Activated naive CD4-positive, alpha-beta T cell treated with anti-CD3 and anti-CD28 coated beads, Interleukin-2, amount 50 U/mL, for 24 hours (primary cell): ENCODE data around the gene DBNDD1.
"Not testable (repeated sequence)": the region's sequence is repeated elsewhere in the genome, so short reads cannot be mapped to it uniquely, and the experiment has no call there.

Source experiments
- H3K27ac Mint-ChIP-seq: one replicate; pipeline ENCODE4 v1.8.0; 2021; ENCODE audit warnings: mild to moderate bottlenecking, mixed read lengths
- H3K27me3 Mint-ChIP-seq: one replicate; pipeline ENCODE4 v1.8.0; 2021; ENCODE audit warnings: mixed read lengths
- H3K36me3 Mint-ChIP-seq: one replicate; pipeline ENCODE4 v1.8.0; 2021; ENCODE audit warnings: mixed read lengths
- H3K4me1 Mint-ChIP-seq: one replicate; pipeline ENCODE4 v1.8.0; 2021; ENCODE audit warnings: mixed read lengths
- H3K4me3 Mint-ChIP-seq: one replicate; pipeline ENCODE4 v1.8.0; 2021; ENCODE audit warnings: mild to moderate bottlenecking, mixed read lengths
- H3K9me3 Mint-ChIP-seq: one replicate; pipeline ENCODE4 v1.8.0; 2021; ENCODE audit warnings: mixed read lengths

Gene DBNDD1, protein sequence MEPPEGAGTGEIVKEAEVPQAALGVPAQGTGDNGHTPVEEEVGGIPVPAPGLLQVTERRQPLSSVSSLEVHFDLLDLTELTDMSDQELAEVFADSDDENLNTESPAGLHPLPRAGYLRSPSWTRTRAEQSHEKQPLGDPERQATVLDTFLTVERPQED

DNA sequence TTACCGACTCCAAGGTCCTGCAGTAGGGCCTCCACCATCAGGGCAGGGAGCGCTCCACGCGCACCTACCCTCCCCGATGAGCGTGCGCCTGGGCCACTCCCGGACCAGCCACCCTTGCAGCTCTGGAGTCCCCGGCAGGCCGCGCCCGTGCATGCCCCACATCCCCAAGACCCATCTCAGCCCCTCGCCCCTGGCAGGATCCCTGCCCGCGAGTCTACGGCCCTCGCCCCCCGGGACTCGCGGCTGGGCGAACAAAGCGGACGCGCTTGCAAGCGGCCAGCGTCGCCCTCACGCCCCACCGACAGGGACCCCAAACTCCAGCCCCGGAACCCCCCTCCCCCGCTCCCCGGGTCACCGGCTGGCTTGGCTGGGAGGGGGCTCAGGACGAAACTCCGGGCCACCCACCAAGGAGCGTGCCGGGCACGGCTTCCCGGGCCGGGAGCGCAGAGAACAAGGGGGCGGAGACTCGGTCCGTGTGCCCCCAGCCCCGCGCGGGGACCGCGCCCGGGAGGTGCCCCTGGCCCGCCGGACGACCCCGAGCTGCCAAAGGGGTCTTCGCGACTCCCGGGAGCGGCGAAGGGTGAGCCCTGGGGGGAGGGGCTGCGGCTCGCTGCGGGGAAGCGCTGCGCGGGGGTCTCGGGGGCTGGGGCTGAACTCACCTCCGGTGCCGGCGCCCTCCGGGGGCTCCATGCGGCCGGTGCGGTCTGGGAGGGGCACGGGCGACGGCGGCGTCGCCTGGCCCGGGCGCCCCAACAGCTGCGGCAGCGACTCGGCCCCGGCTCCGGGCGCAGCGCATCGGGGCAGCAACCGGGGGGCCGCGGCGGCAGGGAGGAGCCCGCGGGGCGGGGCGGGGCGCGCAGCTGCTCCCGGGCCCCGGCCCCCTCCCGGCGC lies at the start of gene DBNDD1:
Gene DBNDD1 (minus strand): TSS at position 805 of the 891 bp plus-strand sequence. CDS start 115 bp downstream, at position 690.
- H3K4me1 Mint-ChIP-seq = peaks cover 16% of the 10 kb centered on the region
- H3K27me3 Mint-ChIP-seq = peaks cover 2% of the 10 kb centered on the region
- H3K36me3 Mint-ChIP-seq = no peaks in the 10 kb centered on the region
- peaks cover 6% of the 10 kb centered on the region for H3K9me3 Mint-ChIP-seq
- peak within 1 kb of the TSS; percentile 85 for H3K4me3 Mint-ChIP-seq
- peak within 1 kb of the TSS; percentile 69 for H3K27ac Mint-ChIP-seq

DNA sequence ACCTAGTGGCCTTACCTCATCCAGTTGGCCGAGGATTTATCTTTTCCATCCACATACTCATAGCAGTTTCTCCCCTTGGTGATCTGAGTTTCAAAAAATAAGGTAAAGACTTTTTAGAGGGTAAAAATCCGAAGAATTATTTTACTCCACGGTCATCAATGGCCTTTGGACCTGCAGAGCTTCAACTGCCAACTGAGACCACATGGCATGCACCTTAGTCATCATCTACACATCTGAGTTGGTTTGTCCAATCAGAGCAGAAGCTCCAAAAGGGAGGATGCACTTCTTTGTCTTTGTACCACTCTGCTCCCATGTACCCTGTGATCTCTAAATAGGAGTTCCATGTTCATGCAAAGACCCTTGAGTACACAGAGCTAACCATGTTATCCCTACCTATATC lies 42.2 kb upstream of the DBNDD1 start:
- H3K9me3 Mint-ChIP-seq = no peaks in the 10 kb centered on the region
- no peak overlapping the region for H3K27ac Mint-ChIP-seq
- H3K27me3 Mint-ChIP-seq = peaks cover 5% of the 10 kb centered on the region
- no peaks in the 10 kb centered on the region for H3K4me1 Mint-ChIP-seq
- H3K4me3 Mint-ChIP-seq = no peak overlapping the region
- H3K36me3 Mint-ChIP-seq = no peaks in the 10 kb centered on the region

DNA sequence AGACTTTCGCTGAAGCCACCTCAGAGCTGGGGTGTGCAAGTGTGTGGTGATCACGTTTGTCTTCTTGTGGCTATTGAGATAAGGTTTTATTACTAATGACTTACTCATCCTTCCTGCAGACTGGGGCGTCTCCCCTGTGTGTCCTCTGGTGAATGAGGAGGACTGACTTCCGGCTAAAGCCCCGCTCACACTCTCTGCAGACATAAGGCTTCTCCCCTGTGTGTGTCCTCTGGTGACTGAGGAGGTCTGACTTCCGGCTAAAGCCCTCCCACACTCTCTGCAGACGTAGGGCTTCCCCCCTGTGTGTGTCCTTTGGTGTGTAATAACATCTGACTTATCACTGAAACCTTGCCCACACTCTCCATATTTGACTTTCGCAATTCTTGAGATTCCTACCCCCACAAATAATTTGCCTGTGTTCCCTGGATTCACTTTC lies 38.5 kb upstream of the DBNDD1 start:
- H3K4me1 Mint-ChIP-seq = no peaks in the 10 kb centered on the region
- peaks cover 8% of the 10 kb centered on the region for H3K9me3 Mint-ChIP-seq
- H3K36me3 Mint-ChIP-seq = peaks cover 5% of the 10 kb centered on the region
- H3K27me3 Mint-ChIP-seq = peaks cover 4% of the 10 kb centered on the region
- peak overlapping the region; percentile 18 for H3K27ac Mint-ChIP-seq
- no peak overlapping the region for H3K4me3 Mint-ChIP-seq

DNA sequence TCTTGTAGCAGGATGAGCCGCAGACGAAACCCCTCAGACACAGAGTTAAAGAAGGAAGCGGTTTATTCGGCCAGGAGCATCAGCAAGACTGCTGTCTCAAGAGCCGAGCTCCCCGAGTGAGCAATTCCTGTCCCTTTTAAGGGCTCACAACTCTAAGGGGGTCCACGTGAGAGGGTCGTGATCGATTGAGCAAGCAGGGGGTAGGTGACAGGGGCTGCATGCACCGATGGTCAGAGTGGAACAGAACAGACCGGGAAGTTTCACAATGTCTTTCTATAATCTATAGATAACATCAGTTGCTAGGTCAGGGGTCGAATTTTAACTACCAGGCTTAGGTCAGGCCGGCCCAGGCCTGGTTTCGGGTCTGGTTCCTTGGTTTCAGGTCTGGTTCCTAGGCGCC lies 37.3 kb upstream of the DBNDD1 start:
- not testable (repeated sequence) for H3K9me3 Mint-ChIP-seq, H3K4me1 Mint-ChIP-seq, H3K27ac Mint-ChIP-seq, H3K27me3 Mint-ChIP-seq, H3K36me3 Mint-ChIP-seq, H3K4me3 Mint-ChIP-seq

DNA sequence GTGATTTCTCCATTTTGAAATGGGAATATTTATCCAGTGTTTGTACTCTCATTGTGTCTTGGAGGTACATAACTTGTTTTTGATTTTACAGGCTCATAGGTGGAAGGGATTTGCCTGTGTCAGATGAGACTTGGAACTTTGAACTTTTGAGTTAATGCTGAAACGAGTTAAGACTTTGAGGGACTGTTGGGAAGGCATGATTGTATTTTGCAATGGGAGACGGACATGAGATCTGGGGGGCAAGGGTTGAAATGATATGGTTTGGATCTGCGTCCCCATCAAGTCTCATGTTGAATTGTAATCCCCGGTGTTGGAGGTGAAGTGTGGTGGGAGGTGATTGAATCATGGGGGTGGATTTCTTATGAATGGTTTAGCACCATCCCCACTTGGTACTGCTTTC lies 36.1 kb upstream of the DBNDD1 start:
- Mint-ChIP-seq H3K4me1 (no peaks in the 10 kb centered on the region), H3K27me3 (no peaks in the 10 kb centered on the region), H3K36me3 (peaks cover 5% of the 10 kb centered on the region), H3K27ac (no peak overlapping the region), H3K9me3 (peaks cover 8% of the 10 kb centered on the region), H3K4me3 (no peak overlapping the region)

DNA sequence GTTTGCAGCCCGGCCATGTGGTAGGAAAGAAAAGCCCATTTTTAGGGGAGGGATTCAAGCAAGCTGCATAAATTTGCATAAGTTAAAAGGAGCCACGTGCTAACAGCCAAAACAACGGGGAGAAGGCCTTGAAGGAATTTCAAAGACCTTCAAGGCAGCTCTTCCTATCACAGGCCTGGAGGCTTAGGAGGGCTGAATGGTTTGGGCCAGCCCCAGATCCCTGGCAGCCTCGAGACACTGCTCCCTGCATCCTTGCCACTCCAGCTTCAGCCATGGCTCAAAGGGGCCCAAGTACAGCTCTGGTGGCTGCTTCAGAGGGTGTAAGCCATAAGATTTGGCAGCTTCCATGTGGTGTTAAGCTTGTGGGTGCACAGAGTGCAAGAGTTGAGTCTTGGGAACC lies 35.3 kb upstream of the DBNDD1 start:
- Mint-ChIP-seq H3K36me3 (peaks cover 5% of the 10 kb centered on the region), H3K4me1 (no peaks in the 10 kb centered on the region), H3K4me3 (no peak overlapping the region), H3K27ac (no peak overlapping the region), H3K9me3 (peaks cover 8% of the 10 kb centered on the region), H3K27me3 (no peaks in the 10 kb centered on the region)

DNA sequence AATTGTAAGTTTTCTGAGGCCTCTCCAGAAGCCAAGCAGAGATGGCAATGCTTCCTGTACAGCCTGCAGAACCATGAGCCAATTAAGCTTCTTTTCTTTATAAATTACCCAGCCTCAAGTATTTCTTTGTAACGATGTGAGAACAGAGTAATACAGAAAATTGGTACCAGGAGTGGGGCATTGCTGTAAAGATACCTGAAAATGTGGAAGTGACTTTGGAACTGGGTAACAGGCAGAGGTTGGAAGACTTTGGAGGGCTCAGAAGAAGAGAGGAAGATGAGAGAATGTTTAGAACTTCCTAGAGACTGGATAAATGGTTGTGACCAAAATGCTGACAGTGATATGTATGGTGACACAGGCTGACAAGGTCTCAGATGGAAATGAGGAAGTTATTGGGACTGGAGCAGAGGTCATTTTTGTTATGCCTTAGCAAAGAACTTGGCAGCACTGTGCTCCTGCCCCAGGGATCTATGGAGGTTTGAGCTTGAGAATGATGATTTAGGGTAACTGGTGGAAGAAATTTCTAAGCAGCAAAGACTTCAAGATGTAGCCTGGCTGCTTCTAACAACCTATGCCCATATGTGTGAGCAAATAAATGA lies 34.7 kb upstream of the DBNDD1 start:
- H3K4me3 Mint-ChIP-seq = no peak overlapping the region
- H3K4me1 Mint-ChIP-seq = no peaks in the 10 kb centered on the region
- H3K27ac Mint-ChIP-seq = no peak overlapping the region
- peaks cover 8% of the 10 kb centered on the region for H3K9me3 Mint-ChIP-seq
- H3K36me3 Mint-ChIP-seq = peaks cover 5% of the 10 kb centered on the region
- H3K27me3 Mint-ChIP-seq = no peaks in the 10 kb centered on the region

DNA sequence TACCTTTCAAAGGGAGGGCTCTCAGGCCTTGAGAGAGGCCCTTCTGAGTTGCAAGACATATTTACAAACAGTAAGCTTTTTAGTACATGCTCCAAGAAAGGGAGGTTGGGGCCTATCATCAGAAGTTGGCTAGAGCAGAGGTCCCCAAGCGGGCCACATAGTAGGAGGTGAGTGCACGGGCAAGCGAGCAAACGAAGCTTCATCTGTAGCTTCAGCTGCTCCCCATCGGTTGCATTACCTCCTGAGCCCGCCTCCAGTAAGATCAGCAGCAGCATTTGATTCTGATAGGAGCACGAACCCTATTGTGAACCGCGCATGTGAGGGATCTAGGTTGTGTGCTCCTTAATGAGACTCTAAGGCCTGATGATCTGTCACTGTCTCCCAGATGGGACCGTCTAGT lies 31.7 kb upstream of the DBNDD1 start:
- Mint-ChIP-seq H3K4me1 (peaks cover 8% of the 10 kb centered on the region), H3K4me3 (no peak overlapping the region), H3K27ac (no peak overlapping the region), H3K36me3 (peaks cover 5% of the 10 kb centered on the region), H3K9me3 (peaks cover 8% of the 10 kb centered on the region), H3K27me3 (peaks cover 4% of the 10 kb centered on the region)

DNA sequence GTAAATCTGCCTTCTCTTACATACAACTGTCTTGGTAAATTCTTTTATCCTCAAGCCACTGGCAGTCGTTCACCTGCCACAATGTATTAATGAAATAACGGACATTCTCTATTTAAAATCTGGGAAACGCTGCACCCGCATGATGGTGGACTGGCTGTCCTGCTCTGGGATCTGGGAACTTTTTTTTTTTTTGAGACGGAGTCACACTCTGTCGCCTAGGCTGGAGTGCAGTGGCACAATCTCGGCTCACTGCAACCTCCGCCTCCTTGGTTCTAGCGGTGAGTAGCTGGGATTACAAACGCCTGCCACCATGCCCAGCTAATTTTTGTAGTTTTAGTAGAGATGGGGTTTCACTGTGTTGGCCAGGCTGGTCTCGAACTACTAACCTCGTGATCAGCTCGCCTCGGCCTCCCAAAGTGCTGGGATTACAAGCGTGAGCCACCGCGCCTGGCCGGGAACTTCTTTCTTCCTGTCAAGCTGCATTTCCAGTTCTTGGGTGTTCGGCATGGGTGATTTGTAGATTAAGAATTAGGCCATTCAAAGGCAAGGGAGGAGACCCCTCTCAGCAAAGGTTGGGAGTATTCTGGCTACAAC lies 29.6 kb upstream of the DBNDD1 start:
- peaks cover 1% of the 10 kb centered on the region for H3K36me3 Mint-ChIP-seq
- no peak overlapping the region for H3K4me3 Mint-ChIP-seq
- no peak overlapping the region for H3K27ac Mint-ChIP-seq
- peaks cover 4% of the 10 kb centered on the region for H3K27me3 Mint-ChIP-seq
- peaks cover 2% of the 10 kb centered on the region for H3K9me3 Mint-ChIP-seq
- H3K4me1 Mint-ChIP-seq = peaks cover 8% of the 10 kb centered on the region

DNA sequence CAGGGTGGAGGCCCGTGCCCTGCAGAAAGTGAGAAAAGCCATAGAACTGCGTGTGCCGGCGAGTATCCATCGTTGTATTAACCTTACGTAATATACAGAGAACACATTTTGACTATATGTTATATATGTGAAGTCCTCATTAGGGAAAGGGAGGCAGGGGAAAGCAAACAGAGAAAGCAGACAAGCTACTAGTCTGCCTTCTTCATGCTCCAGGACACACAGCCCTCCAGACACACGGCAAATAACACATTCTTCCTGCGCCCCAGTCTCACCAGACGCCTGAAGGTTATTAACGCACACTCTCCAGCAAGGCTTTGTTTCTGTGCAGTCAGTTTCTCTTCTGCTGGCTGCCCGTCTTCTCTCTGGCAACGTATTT lies 29.1 kb upstream of the DBNDD1 start:
- H3K4me1 Mint-ChIP-seq = peaks cover 8% of the 10 kb centered on the region
- H3K4me3 Mint-ChIP-seq = peak overlapping the region; percentile 58
- peaks cover 4% of the 10 kb centered on the region for H3K27me3 Mint-ChIP-seq
- H3K36me3 Mint-ChIP-seq = no peaks in the 10 kb centered on the region
- H3K9me3 Mint-ChIP-seq = no peaks in the 10 kb centered on the region
- H3K27ac Mint-ChIP-seq = no peak overlapping the region

DNA sequence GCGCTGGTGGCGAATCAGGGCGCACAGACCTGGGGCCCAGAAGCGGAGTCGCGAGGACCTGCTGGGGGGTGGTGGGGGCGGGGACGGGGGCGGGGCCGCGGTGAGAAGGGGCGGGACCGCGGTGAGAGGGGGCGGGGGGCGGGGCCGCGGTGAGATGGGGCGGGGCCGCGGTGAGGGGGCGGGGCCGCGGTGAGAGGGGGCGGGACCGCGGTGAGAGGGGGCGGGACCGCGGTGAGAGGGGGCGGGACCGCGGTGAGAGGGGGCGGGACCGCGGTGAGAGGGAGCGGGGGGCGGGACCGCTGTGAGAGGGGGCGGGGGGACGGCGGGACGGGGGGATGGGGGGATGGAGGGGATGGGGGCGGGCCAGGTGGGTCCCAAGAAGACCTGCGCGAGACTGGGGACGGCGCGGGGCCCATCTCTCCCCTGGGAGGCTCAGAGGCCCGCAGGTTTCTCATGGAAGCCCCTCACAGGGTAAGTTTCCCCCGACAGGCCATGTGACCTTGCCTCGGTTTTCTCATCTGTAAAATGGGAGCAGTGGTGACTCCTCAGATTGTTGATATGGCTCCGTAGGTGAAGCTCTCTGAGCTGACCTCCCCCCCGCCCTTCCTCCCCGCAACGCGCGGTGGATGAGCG lies 28.6 kb upstream of the DBNDD1 start:
- no peak overlapping the region for H3K27ac Mint-ChIP-seq
- peak overlapping the region; percentile 58 for H3K4me3 Mint-ChIP-seq
- H3K36me3 Mint-ChIP-seq = no peaks in the 10 kb centered on the region
- H3K27me3 Mint-ChIP-seq = peaks cover 4% of the 10 kb centered on the region
- peaks cover 8% of the 10 kb centered on the region for H3K4me1 Mint-ChIP-seq
- H3K9me3 Mint-ChIP-seq = no peaks in the 10 kb centered on the region

DNA sequence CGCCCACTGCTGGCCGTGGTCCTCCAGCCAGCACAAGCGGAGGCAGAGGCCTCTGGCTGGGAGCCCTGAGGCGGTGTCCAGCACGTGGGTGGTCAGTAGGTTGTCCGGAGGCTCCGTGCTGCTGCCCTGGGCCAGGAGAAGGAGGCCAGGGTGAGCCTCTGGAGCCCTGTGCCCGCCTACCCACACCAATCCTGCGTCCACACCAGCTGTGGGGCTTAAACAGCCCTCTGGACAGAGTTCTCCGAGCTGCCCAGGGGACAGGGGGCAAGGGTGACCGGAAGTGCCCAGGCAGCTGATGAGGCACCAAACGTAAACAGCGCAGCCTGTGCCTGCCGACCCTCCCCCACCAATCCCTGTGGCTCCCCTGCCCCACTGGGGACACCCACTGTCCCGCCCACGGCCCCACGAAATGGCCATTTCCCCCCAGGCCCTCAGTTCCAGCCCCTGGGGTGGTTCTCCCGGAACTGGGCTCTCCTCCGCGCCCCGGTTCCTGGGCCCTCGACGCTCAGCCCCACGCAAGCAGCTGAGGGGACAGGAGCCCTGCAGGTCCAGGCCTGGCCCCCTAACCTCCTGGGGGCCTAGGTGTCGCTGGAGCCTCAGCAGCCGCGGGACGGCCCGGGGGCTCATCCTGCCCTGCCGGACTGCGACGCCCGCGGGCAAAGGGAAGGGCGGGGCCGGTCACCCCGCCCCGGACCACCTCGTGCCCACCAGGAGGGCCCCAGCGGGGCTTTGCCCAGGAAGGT lies 27.9 kb upstream of the DBNDD1 start:
- H3K4me1 Mint-ChIP-seq = peaks cover 8% of the 10 kb centered on the region
- no peaks in the 10 kb centered on the region for H3K9me3 Mint-ChIP-seq
- no peak overlapping the region for H3K4me3 Mint-ChIP-seq
- H3K36me3 Mint-ChIP-seq = no peaks in the 10 kb centered on the region
- no peak overlapping the region for H3K27ac Mint-ChIP-seq
- H3K27me3 Mint-ChIP-seq = peaks cover 4% of the 10 kb centered on the region

DNA sequence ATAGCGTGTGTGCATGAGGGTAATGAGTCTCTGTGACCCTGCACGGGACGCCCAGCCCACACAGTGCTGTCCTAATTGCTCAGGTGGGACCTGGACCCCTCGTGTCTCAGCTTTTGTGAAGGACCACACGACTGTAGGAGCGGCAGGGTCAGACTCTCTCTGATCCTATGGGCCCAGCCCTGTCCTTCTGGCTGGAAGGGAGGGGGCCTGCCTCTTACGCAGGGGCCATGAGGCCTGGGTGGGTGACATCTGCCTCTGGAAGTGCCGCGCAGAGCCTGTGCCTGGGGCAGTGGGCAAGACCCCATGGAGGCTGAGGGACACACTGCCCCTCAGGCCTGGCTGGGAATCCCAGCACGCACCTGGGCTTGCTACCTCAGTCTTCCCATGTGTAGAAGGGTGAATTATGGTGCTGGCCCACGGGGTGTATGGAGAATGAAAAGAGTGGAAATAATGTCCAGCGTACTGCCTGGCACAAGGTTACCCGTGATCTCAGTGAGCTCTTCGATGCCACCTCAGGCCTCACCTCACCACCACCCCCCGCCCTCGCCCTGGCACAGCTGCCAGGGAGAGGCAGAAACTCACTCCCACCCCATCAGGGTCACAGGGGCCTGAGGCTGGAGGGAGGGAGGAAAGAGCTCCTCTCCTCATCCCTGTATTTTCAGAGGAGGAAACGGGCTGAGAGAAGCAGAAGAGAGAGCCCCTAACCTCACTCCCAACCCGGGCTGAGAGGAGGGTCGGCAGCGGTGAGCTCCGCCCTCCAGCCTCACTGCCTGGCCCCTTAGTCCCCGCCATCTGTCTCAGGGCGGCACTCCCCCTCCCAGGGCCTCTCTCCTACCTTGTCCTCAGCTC lies 27.1 kb upstream of the DBNDD1 start:
- peaks cover 8% of the 10 kb centered on the region for H3K4me1 Mint-ChIP-seq
- H3K36me3 Mint-ChIP-seq = no peaks in the 10 kb centered on the region
- H3K4me3 Mint-ChIP-seq = peak overlapping the region; percentile 33
- H3K9me3 Mint-ChIP-seq = no peaks in the 10 kb centered on the region
- H3K27ac Mint-ChIP-seq = no peak overlapping the region
- H3K27me3 Mint-ChIP-seq = peaks cover 4% of the 10 kb centered on the region

DNA sequence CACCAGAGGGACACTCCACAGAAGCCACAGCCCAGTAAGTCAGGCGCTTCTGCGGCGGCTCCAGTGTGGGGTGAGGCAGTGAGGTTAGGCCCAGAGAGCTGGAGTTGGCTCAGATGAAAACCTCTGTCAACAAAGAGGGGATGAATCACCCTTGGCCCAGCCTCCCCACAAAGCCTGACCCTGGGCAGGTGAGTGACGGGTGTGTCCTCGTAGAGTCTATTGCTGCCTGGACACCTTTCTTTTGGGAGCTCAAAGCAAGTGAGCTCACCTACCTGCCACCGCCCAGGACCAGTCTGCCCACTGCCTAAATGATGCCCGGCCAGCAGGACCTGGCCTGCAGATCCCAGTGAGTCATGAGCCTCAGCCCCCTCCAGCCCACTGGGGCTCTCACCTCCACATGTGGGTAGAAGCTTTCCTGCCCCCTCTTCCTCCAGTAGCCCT lies 24.9 kb upstream of the DBNDD1 start:
- no peak overlapping the region for H3K27ac Mint-ChIP-seq
- no peak overlapping the region for H3K4me3 Mint-ChIP-seq
- no peaks in the 10 kb centered on the region for H3K36me3 Mint-ChIP-seq
- H3K9me3 Mint-ChIP-seq = no peaks in the 10 kb centered on the region
- peaks cover 4% of the 10 kb centered on the region for H3K27me3 Mint-ChIP-seq
- peaks cover 8% of the 10 kb centered on the region for H3K4me1 Mint-ChIP-seq
